Kidney (tissue), 14 donors: Measurements from ENCODE around the gene GOLPH3. TPM values are rescaled to one million over a fixed set of nuclear protein-coding genes. Genes with fewer than 3 reads are reported as not detected.

Experiments used
- DNase-seq, 5 donors: peaks; one replicate each; pipeline ENCODE4 v3.0.0-alpha.2; 2013 to 2020
- FAIRE-seq: peaks from 2 replicates; lab custom pipeline; 2012; peaks lifted over from hg19 to GRCh38; lab: Jason Lieb, UNC
- H3K27ac ChIP-seq, 2 donors: one replicate each; pipeline ENCODE4 v1.7.0; 2013; ENCODE audit warnings: low read depth in 2 of 2, low read length in 2 of 2, inconsistent platforms in 1 of 2
- H3K27me3 ChIP-seq: one replicate; pipeline ENCODE4 v1.7.1; 2013; ENCODE audit warnings: low read length, inconsistent platforms; ENCODE audit not compliant: control insufficient read depth, insufficient read depth
- H3K36me3 ChIP-seq, 3 donors: one replicate each; pipeline versions ENCODE4 v1.7.0 to v1.7.1; 2013; ENCODE audit warnings: low read length in 3 of 3, control low read depth in 1 of 3, inconsistent platforms in 1 of 3; ENCODE audit not compliant: insufficient read depth in 3 of 3, control insufficient read depth in 2 of 3
- H3K4me1 ChIP-seq, 3 donors: one replicate each; pipeline versions ENCODE4 v1.7.0 to v1.7.1; 2013; ENCODE audit warnings: low read length in 3 of 3, inconsistent platforms in 1 of 3, low read depth in 1 of 3; ENCODE audit not compliant: control insufficient read depth in 2 of 3, insufficient read depth in 2 of 3
- H3K4me3 ChIP-seq, 3 donors: one replicate each; pipeline versions ENCODE4 v1.7.0 to v1.8.1; 2013; ENCODE audit warnings: low read length in 3 of 3, control low read depth in 1 of 3, inconsistent platforms in 1 of 3
- H3K9ac ChIP-seq, 3 donors: one replicate each; pipeline versions ENCODE4 v1.7.0 to v1.7.1; 2013; ENCODE audit warnings: low read length in 3 of 3, control low read depth in 1 of 3, inconsistent platforms in 1 of 3
- H3K9me3 ChIP-seq, 3 donors: one replicate each; pipeline versions ENCODE4 v1.7.0 to v1.7.1; 2013; ENCODE audit warnings: low read length in 3 of 3, control low read depth in 1 of 3, inconsistent platforms in 1 of 3; ENCODE audit not compliant: control insufficient read depth in 2 of 3, insufficient read depth in 1 of 3
- intact Hi-C: fragments of 100-400 bp; cut with DNase I; formaldehyde crosslinking; loops from one replicate; pipeline ENCODE4 v1.11.1; 2022
- polyA plus RNA-seq: library from polyadenylated mRNA; stranded (reverse); fragments of 350-450 nt; fragmentation: Illumina TruSeq; extraction: RNeasy Lipid Tissue Mini Kit (QIAGEN cat#74804); gene quantifications from one replicate; pipeline ENCODE4 v1.2.3, GENCODE V29; 2014; ENCODE audit warnings: low read depth, low replicate concordance; ENCODE audit not compliant: insufficient read depth
- total RNA-seq: library from RNA; stranded (reverse); fragmentation: NEBNext Ultra II Directional; extraction: Animal tissue kit (Norgen Biotek cat#: 25700); gene quantifications from one replicate; pipeline ENCODE4 v1.2.1, GENCODE V29; 2021
- TF ChIP-seq, protein P1 (sequence below): IDR thresholded peaks from 3 replicates; pipeline ENCODE4 v1.5.1; 2012; ENCODE audit warnings: mild to moderate bottlenecking, moderate library complexity, borderline replicate concordance; ENCODE audit not compliant: insufficient read depth; ENCODE audit errors: extremely low read depth
- donor health status: control.
- donor health status: control.
- donor health status: control.
- donor health status: control.
- donor health status: control.
- donor health status: DM: yes; HTN: yes; CAD: no.
- donor health status: Normal renal cell carcinoma (clear cell type).

GOLPH3 gene
- total and polyA plus RNA-seq, 2 donors from 2014 or later: 38.5 to 118 TPM

DNA sequence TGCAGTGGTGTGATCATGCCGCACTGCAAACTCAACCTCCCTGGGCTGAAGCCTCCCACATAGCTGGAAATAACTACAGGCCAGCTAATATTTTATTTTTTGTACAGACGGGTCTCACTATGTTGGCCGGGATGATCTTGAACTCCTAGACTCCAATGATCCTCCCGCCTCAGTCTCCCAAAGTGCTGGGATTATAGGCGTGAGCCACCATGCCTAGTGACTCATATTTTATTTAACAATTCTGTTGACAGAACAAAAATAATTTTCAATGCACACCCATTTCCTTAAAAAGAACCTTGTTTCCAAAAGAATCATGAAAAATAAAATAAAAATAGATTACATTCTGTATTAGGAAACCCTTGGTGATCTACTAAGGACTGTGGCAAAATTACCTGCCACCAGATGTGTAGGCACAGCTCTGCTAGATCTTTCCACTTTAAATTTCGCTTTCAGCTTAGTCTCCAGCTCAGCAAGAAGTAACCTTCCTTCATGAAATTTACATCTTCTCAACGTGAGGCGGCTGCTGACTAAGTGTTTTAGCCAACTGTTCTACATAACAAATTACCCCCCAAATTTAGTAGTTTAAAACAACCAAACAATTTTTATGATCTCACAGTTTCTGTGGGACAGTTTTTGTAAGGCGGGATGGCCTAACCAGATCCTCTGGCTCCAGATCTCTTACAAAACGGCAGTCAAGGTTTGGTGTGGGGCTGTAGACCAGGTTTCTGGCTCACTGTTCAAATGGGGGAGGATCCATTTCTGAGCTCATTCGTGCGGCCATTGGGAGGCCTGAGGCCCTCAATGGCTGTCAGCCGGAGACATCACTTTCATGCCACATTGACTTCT, 32.6 kb upstream of the GOLPH3 start:
- FAIRE-seq (no peak), DNase-seq (no peak)
- H3K9me3 ChIP-seq: no peaks in the 10 kb centered on the region
- no peaks in the 10 kb centered on the region for H3K4me1 ChIP-seq
- no peaks in the 10 kb centered on the region for H3K36me3 ChIP-seq
- H3K27ac ChIP-seq: no peak overlapping the region
- H3K4me3 ChIP-seq: no peak overlapping the region
- no peaks in the 10 kb centered on the region for H3K27me3 ChIP-seq
- H3K9ac ChIP-seq: no peak overlapping the region
- TF ChIP-seq, protein P1, sequence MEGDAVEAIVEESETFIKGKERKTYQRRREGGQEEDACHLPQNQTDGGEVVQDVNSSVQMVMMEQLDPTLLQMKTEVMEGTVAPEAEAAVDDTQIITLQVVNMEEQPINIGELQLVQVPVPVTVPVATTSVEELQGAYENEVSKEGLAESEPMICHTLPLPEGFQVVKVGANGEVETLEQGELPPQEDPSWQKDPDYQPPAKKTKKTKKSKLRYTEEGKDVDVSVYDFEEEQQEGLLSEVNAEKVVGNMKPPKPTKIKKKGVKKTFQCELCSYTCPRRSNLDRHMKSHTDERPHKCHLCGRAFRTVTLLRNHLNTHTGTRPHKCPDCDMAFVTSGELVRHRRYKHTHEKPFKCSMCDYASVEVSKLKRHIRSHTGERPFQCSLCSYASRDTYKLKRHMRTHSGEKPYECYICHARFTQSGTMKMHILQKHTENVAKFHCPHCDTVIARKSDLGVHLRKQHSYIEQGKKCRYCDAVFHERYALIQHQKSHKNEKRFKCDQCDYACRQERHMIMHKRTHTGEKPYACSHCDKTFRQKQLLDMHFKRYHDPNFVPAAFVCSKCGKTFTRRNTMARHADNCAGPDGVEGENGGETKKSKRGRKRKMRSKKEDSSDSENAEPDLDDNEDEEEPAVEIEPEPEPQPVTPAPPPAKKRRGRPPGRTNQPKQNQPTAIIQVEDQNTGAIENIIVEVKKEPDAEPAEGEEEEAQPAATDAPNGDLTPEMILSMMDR: no peak
- intact Hi-C loops: no loop called here

DNA sequence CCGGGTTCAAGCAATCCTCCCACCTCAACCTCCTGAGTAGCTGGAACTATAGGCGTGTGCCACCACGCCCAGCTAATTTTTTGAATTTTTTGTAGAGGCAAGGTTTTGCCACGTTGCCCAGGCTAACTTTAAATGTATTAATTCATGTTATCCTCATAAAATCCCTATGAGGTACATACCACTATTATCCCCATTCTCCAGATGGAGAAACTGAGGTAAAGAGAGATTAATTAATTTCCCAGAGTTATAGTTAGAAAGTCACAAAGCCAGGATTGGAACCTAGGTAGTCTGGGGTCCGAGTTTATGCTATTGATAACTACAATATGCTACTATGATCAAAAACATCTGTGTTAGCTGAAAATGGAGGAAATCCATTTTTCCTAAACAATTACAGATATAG, 31.9 kb upstream of the GOLPH3 start:
- no peaks in the 10 kb centered on the region for H3K27me3 ChIP-seq
- H3K9me3 ChIP-seq: no peaks in the 10 kb centered on the region
- intact Hi-C loops: no loop called here
- no peaks in the 10 kb centered on the region for H3K36me3 ChIP-seq
- DNase-seq: no peak
- TF ChIP-seq, protein P1: no peak
- no peak overlapping the region for H3K9ac ChIP-seq
- H3K27ac ChIP-seq: no peak overlapping the region
- no peak overlapping the region for H3K4me3 ChIP-seq
- H3K4me1 ChIP-seq: no peaks in the 10 kb centered on the region
- FAIRE-seq: no peak

DNA sequence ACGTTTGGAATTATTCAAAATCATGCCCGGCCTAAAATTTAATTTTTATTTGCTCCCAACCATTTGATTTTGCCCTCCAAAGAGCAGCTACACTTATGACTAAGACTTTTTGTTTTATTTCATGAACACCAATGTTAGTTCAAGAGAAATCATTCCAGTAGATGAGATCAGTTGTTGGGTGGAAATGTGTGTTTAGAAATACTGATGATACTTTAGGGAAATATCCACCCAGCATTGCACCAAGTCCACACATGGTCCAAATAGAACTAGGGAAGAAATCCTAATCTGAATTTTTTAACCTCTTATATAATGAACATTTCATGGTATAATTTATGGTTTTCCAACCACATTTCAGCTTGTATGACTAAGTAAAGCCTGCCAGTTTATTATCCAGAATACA, 28.3 kb upstream of the GOLPH3 start:
- Histone ChIP-seq H3K4me1 (no peaks in the 10 kb centered on the region), H3K9ac (no peak overlapping the region), H3K36me3 (no peaks in the 10 kb centered on the region), H3K27ac (no peak overlapping the region), H3K9me3 (no peaks in the 10 kb centered on the region), H3K27me3 (no peaks in the 10 kb centered on the region), H3K4me3 (no peak overlapping the region)
- TF ChIP-seq, protein P1: no peak
- intact Hi-C loops: no loop called here
- no peak for DNase-seq
- no peak for FAIRE-seq
